Colonic mucosa (tissue), 4 donors: ENCODE measurements around the gene FADS6. TPM values are rescaled to one million over a fixed set of nuclear protein-coding genes. Genes with fewer than 3 reads are reported as not detected.

Experiments used
- DNase-seq: peaks from one replicate; pipeline ENCODE4 v3.0.0-alpha.2; 2020
- H3K27ac ChIP-seq: fragments of 200-600 bp; one replicate; pipeline ENCODE4 v1.8.0; 2021
- H3K27me3 ChIP-seq: fragments of 200-600 bp; one replicate; pipeline ENCODE4 v1.8.0; 2021
- H3K36me3 ChIP-seq: fragments of 200-600 bp; one replicate; pipeline ENCODE4 v1.8.0; 2021
- H3K4me1 ChIP-seq: fragments of 200-600 bp; one replicate; pipeline ENCODE4 v1.8.0; 2021; ENCODE audit warnings: mild to moderate bottlenecking
- H3K4me3 ChIP-seq: fragments of 200-600 bp; one replicate; pipeline ENCODE4 v1.8.0; 2021
- H3K9ac ChIP-seq, 2 donors: one replicate each; pipeline ENCODE4 v1.7.0; 2013; ENCODE audit warnings: control low read depth in 2 of 2, low read depth in 2 of 2, low read length in 2 of 2
- H3K9me3 ChIP-seq: fragments of 200-600 bp; one replicate; pipeline ENCODE4 v1.8.0; 2021
- intact Hi-C: fragments of 100-400 bp; cut with DNase I; formaldehyde crosslinking; loops from one replicate; pipeline ENCODE4 v1.14.1; 2022
- total RNA-seq, 2 donors: library from RNA; stranded (reverse); fragmentation: NEBNext Ultra II Directional in 1 of 2; extraction: Animal tissue kit (Norgen Biotek cat#: 25700) in 1 of 2; gene quantifications; one replicate each; pipeline ENCODE4 v1.2.1, GENCODE V29; 2021
- TF ChIP-seq, protein P1 (sequence below): fragments of 200-600 bp; IDR thresholded peaks from one replicate; pipeline ENCODE4 v1.8.0; 2022; ENCODE audit warnings: antibody characterized with exemption, mild to moderate bottlenecking
- donor health status: healthy.
- donor health status: DM: no; HTN: no; CAD: no.
- donor health status: DM: no; HTN: no; CAD: no.

Gene FADS6
- total RNA-seq, 2 donors from 2014 or later, result 0.30 to 18.4 TPM

DNA sequence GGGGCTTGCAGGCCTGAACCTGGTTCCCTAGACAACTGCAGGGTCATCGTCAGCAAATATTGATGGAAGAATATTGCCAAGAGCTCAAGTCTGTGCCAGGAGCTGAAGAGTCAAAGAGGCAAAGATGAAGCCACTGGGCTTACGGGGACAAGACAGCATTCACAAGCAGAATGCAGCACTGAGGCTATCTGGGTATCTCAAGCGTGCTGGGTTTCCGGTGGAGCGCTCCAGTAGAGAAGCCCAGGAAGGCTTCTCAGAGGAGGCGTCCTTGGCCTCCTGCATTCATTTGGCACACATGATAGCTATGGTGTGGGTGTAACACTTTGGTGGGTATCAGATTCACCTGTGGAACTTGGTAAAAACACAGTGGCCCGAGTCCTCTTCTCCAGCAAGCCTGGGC lies 2.9 kb downstream of the FADS6 start:
- TF ChIP-seq, protein P1, sequence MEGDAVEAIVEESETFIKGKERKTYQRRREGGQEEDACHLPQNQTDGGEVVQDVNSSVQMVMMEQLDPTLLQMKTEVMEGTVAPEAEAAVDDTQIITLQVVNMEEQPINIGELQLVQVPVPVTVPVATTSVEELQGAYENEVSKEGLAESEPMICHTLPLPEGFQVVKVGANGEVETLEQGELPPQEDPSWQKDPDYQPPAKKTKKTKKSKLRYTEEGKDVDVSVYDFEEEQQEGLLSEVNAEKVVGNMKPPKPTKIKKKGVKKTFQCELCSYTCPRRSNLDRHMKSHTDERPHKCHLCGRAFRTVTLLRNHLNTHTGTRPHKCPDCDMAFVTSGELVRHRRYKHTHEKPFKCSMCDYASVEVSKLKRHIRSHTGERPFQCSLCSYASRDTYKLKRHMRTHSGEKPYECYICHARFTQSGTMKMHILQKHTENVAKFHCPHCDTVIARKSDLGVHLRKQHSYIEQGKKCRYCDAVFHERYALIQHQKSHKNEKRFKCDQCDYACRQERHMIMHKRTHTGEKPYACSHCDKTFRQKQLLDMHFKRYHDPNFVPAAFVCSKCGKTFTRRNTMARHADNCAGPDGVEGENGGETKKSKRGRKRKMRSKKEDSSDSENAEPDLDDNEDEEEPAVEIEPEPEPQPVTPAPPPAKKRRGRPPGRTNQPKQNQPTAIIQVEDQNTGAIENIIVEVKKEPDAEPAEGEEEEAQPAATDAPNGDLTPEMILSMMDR, result no peak
- intact Hi-C loops, result no loop called here

DNA sequence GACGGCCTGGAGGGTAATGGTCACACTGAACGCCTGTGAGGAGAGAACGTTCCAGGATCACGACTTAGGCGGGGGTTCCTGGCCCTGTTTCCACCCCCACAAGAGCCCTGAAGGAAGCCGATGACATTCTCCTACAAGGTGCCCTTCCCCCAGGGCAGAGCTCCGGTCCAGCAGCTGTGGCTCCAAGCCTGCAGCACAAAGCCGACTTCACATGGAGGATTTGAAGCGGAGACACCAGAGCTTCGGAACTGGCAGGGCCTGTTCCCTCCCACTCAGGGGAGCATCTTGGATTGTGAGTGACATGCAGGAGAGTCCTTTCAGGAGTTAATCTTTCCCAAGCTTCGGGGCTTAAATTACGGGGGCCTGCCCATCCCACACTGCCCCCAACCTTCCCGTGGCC lies 5.0 kb downstream of the FADS6 start:
- H3K4me3 ChIP-seq, result no peak overlapping the region
- DNase-seq, result no peak
- TF ChIP-seq, protein P1, result no peak
- intact Hi-C loops, result no loop called here
- no peaks in the 10 kb centered on the region for H3K9me3 ChIP-seq
- H3K4me1 ChIP-seq, result peaks cover 2% of the 10 kb centered on the region
- no peak overlapping the region for H3K9ac ChIP-seq
- no peaks in the 10 kb centered on the region for H3K36me3 ChIP-seq
- H3K27me3 ChIP-seq, result peaks cover 16% of the 10 kb centered on the region
- H3K27ac ChIP-seq, result no peak overlapping the region

More for the DNA sequence above, 2.9 kb downstream of the FADS6 start:
- H3K4me1 ChIP-seq, result peaks cover 4% of the 10 kb centered on the region
- H3K36me3 ChIP-seq, result no peaks in the 10 kb centered on the region
- no peak for DNase-seq
- peaks cover 32% of the 10 kb centered on the region for H3K27me3 ChIP-seq
- no peaks in the 10 kb centered on the region for H3K9me3 ChIP-seq
- no peak overlapping the region for H3K27ac ChIP-seq
- no peak overlapping the region for H3K9ac ChIP-seq
- H3K4me3 ChIP-seq, result no peak overlapping the region

DNA sequence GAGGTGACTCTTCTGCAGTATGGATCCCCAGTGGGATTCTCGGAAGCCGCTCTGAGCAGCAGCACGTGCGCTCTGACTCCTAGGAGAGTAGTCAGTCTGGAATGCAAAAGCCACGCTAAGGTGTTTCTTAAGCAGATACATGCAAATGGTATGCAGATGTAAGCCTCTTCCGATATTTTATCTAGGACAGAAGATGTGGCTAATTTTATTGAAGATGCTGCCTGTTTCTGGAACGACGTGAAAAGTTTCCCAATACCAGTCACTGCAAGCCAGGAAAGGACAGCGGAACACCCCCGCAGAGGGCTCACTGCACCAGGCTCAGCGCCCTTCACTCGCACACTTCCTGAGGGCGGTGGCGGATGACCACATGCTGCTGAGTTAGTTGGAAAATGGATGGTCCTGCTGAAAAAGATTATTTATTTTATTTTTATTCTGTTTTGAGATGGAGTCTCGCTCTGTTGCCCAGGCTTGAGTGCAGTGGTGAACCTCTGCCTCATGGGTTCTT lies 10.1 kb downstream of the FADS6 start:
- Histone ChIP-seq H3K9ac (no peak overlapping the region), H3K27me3 (no peaks in the 10 kb centered on the region), H3K27ac (no peak overlapping the region), H3K4me1 (no peaks in the 10 kb centered on the region), H3K4me3 (no peak overlapping the region), H3K36me3 (no peaks in the 10 kb centered on the region), H3K9me3 (no peaks in the 10 kb centered on the region)
- no peak for DNase-seq
- TF ChIP-seq, protein P1, result no peak
- intact Hi-C loops, result no loop called here

DNA sequence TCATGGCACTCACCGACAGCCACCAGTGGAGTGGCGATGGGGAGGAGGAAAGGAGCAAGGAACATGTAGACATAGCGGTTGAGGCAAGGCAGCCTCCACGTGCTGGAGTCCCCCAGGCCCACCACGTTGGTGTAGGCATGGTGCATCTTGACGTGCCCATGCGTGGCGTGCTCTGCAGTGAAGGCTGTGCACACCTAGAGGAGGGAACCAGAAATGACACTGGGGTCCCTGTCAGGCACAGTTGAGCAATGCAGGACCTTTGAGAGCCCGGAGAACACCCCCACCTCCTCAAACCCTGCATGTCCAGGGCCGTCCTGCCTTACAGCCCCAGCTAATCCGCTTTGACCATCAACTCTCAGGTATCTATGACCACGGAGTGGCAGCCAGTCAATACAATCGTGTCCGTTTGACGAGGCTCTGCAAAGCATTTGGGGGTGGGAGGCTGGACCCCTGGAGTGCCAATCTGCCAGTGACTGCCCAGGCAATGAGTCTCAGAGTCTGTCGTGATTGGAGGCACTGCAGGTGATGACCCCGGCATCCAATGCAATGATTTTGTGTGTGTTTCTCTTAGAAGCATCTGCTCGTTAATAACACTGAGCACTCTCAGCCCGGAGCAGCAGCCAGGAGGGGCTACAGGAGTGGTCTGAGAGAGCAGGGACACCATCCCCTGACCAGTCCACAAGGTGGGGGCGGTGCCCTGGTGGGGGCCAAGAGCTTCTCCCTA lies 10.8 kb downstream of the FADS6 start:
- Histone ChIP-seq H3K36me3 (no peaks in the 10 kb centered on the region), H3K9ac (no peak overlapping the region), H3K9me3 (no peaks in the 10 kb centered on the region), H3K4me3 (no peak overlapping the region), H3K27ac (no peak overlapping the region), H3K4me1 (no peaks in the 10 kb centered on the region), H3K27me3 (no peaks in the 10 kb centered on the region)
- no peak for DNase-seq
- TF ChIP-seq, protein P1, result no peak
- intact Hi-C loops, result no loop called here

DNA sequence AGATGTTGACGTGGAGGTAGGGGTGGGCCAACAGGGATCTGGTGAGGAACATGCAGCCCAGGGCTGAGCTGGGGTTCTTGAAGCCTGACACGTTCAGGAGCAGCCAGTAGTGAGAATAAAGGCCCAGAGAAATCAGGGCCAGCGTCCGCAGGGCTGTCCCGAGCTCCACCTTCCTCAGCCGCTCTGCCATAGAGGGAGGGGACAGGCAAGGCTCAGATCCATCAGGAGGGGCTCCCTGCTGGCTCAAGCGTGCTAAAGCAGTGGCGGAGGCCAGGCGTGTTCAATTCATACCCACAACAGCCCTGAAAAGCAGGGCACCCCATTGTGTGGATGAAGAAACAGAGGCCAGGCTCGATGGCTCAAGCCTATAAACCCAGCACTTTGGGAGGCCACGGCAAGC lies 12.4 kb downstream of the FADS6 start:
- H3K36me3 ChIP-seq, result no peaks in the 10 kb centered on the region
- H3K4me3 ChIP-seq, result no peak overlapping the region
- H3K9me3 ChIP-seq, result no peaks in the 10 kb centered on the region
- H3K27me3 ChIP-seq, result no peaks in the 10 kb centered on the region
- intact Hi-C loops, result no loop called here
- H3K4me1 ChIP-seq, result no peaks in the 10 kb centered on the region
- H3K27ac ChIP-seq, result no peak overlapping the region
- no peak overlapping the region for H3K9ac ChIP-seq
- TF ChIP-seq, protein P1, result no peak
- no peak for DNase-seq
